HL-60 (cell line): ENCODE data around the gene STOML2.

ENCODE experiments used
- TF ChIP-seq, protein P1 (sequence below): IDR thresholded peaks from one replicate; pipeline ENCODE4 v1.5.1; 2011; ENCODE audit warnings: low read length, control low read depth, inconsistent platforms; ENCODE audit not compliant: insufficient read depth
- TF ChIP-seq, protein P2 (sequence below): IDR thresholded peaks from 2 replicates; pipeline ENCODE4 v1.6.1; 2012; ENCODE audit warnings: low read depth; ENCODE audit not compliant: insufficient replicate concordance

DNA sequence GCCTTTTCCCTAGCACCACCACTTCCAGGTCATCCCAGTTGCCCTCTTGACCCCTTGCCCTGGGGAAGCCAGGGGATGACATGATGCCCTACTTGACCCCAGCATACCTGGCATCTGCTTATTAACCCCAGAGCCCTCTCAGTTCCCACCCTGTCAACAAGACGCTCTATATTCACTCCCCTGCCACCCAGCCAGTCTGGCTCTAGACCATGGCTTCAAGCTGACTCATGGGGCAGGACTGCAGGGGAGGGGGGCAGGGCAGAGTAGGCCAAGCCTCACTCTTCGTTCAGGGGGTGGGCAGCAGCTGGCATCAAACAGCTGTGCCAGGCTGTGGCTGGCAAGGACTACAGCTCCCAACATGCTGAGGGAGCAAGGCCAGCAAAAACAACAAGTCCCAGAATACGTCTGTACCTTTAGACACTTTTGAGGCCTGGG is 7.4 kb upstream of the STOML2 start:
- TF ChIP-seq, protein P1, sequence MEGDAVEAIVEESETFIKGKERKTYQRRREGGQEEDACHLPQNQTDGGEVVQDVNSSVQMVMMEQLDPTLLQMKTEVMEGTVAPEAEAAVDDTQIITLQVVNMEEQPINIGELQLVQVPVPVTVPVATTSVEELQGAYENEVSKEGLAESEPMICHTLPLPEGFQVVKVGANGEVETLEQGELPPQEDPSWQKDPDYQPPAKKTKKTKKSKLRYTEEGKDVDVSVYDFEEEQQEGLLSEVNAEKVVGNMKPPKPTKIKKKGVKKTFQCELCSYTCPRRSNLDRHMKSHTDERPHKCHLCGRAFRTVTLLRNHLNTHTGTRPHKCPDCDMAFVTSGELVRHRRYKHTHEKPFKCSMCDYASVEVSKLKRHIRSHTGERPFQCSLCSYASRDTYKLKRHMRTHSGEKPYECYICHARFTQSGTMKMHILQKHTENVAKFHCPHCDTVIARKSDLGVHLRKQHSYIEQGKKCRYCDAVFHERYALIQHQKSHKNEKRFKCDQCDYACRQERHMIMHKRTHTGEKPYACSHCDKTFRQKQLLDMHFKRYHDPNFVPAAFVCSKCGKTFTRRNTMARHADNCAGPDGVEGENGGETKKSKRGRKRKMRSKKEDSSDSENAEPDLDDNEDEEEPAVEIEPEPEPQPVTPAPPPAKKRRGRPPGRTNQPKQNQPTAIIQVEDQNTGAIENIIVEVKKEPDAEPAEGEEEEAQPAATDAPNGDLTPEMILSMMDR, result no peak
- TF ChIP-seq, protein P2, sequence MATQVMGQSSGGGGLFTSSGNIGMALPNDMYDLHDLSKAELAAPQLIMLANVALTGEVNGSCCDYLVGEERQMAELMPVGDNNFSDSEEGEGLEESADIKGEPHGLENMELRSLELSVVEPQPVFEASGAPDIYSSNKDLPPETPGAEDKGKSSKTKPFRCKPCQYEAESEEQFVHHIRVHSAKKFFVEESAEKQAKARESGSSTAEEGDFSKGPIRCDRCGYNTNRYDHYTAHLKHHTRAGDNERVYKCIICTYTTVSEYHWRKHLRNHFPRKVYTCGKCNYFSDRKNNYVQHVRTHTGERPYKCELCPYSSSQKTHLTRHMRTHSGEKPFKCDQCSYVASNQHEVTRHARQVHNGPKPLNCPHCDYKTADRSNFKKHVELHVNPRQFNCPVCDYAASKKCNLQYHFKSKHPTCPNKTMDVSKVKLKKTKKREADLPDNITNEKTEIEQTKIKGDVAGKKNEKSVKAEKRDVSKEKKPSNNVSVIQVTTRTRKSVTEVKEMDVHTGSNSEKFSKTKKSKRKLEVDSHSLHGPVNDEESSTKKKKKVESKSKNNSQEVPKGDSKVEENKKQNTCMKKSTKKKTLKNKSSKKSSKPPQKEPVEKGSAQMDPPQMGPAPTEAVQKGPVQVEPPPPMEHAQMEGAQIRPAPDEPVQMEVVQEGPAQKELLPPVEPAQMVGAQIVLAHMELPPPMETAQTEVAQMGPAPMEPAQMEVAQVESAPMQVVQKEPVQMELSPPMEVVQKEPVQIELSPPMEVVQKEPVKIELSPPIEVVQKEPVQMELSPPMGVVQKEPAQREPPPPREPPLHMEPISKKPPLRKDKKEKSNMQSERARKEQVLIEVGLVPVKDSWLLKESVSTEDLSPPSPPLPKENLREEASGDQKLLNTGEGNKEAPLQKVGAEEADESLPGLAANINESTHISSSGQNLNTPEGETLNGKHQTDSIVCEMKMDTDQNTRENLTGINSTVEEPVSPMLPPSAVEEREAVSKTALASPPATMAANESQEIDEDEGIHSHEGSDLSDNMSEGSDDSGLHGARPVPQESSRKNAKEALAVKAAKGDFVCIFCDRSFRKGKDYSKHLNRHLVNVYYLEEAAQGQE, result no peak
